GM12865 (cell line): ENCODE measurements around the gene FOXC2.

Experiments
- DNase-seq: peaks from one replicate; pipeline ENCODE4 v3.0.0; 2010; ENCODE audit warnings: low read depth
- H3K4me3 ChIP-seq: 2 replicates; pipeline ENCODE4 v1.5.1; 2011; ENCODE audit warnings: mild to moderate bottlenecking, low read depth, low read length, control low read depth
- TF ChIP-seq, protein P1 (sequence below): IDR thresholded peaks from 2 replicates; pipeline ENCODE4 v1.5.1; 2011; ENCODE audit warnings: low read length, control low read depth, low read depth, inconsistent platforms; ENCODE audit not compliant: insufficient read depth; ENCODE audit errors: missing control alignments

Gene FOXC2

GRCh38 chr16:86590501-86591144 lies 24.0 kb downstream of the FOXC2 start:
- no peak for DNase-seq
- no peak overlapping the region for H3K4me3 ChIP-seq
- TF ChIP-seq, protein P1, sequence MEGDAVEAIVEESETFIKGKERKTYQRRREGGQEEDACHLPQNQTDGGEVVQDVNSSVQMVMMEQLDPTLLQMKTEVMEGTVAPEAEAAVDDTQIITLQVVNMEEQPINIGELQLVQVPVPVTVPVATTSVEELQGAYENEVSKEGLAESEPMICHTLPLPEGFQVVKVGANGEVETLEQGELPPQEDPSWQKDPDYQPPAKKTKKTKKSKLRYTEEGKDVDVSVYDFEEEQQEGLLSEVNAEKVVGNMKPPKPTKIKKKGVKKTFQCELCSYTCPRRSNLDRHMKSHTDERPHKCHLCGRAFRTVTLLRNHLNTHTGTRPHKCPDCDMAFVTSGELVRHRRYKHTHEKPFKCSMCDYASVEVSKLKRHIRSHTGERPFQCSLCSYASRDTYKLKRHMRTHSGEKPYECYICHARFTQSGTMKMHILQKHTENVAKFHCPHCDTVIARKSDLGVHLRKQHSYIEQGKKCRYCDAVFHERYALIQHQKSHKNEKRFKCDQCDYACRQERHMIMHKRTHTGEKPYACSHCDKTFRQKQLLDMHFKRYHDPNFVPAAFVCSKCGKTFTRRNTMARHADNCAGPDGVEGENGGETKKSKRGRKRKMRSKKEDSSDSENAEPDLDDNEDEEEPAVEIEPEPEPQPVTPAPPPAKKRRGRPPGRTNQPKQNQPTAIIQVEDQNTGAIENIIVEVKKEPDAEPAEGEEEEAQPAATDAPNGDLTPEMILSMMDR = no peak

DNA sequence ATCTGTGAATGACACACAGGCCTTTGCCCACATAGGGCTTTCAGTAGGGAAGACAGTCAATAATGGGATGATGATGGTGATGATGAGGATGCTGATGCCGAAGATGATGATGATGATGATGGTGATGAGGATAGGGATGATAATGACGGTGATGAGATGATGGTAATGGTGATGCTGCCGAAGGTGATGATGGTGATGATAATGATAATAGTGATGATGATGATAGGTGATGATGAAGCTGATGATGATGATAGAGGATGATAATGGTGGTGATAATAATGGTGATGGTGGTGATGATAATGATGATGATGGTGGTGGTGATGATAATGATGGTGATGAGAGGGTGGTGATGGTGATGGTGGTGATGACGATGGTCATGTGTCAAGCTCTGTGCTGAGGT lies 24.6 kb downstream of the FOXC2 start:
- H3K4me3 ChIP-seq = no peak overlapping the region
- DNase-seq = no peak
- TF ChIP-seq, protein P1 = no peak

GRCh38 chr16:86593913-86594620 lies 27.4 kb downstream of the FOXC2 start:
- DNase-seq = no peak
- H3K4me3 ChIP-seq = no peak overlapping the region
- TF ChIP-seq, protein P1 = no peak

DNA sequence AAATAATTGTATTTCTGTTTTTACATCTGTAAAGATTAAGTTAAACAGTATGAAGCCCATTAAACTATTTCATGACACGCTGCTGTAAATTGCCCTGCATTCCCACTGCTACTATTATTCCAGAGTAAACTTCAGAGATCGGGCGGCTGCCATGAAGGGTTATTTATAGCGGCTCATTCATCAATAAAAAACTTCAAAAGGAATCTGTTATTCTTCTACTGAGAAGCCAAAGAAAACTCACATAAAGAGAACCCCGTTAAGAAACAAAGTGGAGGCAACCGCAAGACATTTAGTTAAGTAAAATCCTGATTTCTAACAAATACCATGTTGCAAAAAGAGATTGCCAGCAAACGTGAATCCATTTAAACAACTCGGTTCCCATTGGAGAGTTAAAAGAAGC lies 28.1 kb downstream of the FOXC2 start:
- no peak for DNase-seq
- H3K4me3 ChIP-seq = no peak overlapping the region
- TF ChIP-seq, protein P1 = no peak

DNA sequence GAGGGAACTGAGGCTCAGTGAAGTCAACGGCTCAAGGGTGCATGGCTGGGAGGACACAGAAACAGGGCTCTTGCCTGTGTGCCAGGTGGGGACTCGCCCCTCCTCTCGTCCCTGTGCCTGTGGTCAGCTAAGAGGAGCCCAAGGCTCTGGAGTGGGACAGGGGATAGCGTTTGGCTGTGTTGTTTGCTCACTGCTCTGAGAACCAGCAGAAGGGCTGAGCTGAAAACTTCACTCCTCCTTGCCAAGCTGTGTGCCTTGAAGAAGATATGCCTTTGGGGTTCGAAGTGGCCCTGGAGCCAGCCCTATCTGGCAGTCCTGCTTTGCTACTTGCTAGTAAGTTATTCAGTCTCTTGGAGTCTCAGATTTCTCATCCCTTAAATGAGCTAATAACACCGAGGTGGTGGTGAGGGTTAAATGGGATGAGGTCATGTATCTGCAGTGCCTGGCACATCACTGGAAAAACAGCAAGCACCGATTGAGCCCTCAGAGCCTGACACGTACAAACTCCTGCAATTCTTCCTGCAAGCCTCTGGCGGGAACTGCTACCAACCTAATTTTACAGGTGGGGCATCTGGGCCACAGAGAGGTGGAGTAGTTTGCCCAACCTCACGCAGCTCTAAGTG lies 29.5 kb downstream of the FOXC2 start:
- H3K4me3 ChIP-seq = no peak overlapping the region
- DNase-seq = no peak
- TF ChIP-seq, protein P1 = no peak

- no peak for DNase-seq
- H3K4me3 ChIP-seq = no peak overlapping the region
- TF ChIP-seq, protein P1 = no peak
Observed at GRCh38 chr16:86597126-86597879, 30.7 kb downstream of the FOXC2 start.
